ENCODE data around the gene GNG14.
A peak's percentile ranks its signal among the peaks of the same experiment; 100 is the strongest.

DNA sequence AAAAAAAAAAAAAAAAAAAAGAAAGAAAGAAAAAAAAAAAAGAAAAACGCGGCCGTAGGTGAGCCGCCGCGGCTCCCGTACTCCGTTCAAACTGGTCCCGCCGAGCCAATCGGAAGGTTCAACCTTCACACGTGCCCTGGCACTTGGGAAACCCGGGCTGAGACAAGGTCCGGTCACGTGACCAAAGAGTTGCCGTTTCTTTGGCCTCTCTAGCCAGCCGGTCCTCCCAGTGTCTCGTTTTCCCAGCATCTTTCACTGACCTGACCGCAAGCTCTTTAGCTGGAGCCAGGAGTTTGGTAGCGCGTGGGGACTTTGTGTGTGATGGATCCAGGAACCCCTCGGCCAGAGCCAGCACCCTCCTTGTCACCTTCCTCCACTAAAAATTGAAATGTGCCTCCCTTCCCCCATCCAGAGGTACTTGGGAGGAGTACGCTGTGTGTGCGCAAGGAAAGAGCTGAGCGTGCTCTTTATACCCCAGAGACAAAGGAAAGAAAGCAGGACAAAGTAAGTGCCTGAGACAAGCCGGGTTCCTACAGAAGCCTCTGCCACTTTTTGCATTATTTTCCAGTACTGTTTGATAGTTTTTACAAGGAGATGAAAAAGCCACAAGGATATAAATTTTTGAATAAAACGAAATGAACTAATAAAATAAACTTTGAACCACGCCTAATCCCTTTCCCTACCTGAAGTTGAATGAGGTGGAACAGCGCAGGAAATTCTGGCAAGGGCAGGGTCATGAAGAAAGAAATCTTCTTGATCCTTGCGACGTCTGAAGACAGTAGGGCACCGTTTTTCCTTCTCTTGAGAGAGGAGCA, 35.0 kb downstream of the GNG14 start:
- TF ChIP-seq, protein P1, sequence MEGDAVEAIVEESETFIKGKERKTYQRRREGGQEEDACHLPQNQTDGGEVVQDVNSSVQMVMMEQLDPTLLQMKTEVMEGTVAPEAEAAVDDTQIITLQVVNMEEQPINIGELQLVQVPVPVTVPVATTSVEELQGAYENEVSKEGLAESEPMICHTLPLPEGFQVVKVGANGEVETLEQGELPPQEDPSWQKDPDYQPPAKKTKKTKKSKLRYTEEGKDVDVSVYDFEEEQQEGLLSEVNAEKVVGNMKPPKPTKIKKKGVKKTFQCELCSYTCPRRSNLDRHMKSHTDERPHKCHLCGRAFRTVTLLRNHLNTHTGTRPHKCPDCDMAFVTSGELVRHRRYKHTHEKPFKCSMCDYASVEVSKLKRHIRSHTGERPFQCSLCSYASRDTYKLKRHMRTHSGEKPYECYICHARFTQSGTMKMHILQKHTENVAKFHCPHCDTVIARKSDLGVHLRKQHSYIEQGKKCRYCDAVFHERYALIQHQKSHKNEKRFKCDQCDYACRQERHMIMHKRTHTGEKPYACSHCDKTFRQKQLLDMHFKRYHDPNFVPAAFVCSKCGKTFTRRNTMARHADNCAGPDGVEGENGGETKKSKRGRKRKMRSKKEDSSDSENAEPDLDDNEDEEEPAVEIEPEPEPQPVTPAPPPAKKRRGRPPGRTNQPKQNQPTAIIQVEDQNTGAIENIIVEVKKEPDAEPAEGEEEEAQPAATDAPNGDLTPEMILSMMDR (IDR thresholded peaks at IDR 0.05) = no peak
- peak; percentile 65 to 83 for TF ChIP-seq POLR2A (IDR thresholded peaks at IDR 0.05)
